ENCODE measurements around the gene ZNF160.

ZNF160 gene

GRCh38 chr19:53088091-53088490, 15.1 kb downstream of the ZNF160 start:
- peak; percentile 71 for DNase-seq (ENCODE audit: low read depth)
- no peak for TF ChIP-seq CTCF (conservative IDR thresholded peaks at IDR 0.05; ENCODE audit: low read depth, low read length)
- H3K4me3 ChIP-seq (ENCODE audit: low read depth, low read length) = no peak overlapping the region

GRCh38 chr19:53086949-53087348, 16.3 kb downstream of the ZNF160 start:
- H3K4me3 ChIP-seq (ENCODE audit: low read depth, low read length) = no peak overlapping the region
- TF ChIP-seq CTCF (conservative IDR thresholded peaks at IDR 0.05; ENCODE audit: low read depth, low read length) = no peak
- peak; percentile 95 for DNase-seq (ENCODE audit: low read depth)

DNA sequence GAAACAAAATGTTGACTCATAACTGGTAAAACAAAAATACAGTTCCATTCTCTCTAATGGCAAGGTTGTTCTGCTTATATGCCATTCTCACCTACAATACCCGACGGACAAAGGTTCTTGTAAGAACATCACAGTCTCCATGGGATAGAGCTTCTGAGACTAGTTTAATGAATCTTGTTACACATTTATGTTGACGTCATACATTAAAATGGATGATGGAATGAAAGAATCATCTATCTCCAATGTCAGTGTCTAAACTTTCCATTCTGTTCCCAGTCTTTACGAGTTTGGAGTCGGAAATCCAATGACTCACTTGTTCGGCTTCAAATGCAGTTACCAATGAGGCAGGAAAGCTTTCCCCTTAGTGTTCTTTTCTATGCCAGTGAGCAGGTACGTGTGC, 17.7 kb downstream of the ZNF160 start:
- no peak for TF ChIP-seq CTCF (conservative IDR thresholded peaks at IDR 0.05; ENCODE audit: low read depth, low read length)
- no peak overlapping the region for H3K4me3 ChIP-seq (ENCODE audit: low read depth, low read length)
- DNase-seq (ENCODE audit: low read depth) = no peak

DNA sequence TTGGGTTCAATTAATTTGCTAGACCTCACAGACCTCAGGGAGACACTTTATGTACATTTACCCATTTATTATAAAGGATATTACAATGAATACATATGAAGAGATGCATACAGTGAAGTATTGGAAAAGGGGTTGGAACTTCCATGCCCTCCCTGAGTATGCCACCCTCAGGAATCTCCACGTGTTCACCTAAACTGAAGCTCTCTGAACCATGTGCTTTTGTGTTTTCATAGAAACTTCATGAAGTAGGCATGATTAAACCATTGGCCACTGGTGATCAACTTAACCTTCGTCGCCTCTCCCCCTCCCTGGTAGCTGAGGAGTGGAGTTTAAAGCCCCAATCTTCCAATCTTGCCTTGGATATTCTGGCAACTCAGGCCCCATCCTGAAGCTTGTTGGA, 20.3 kb downstream of the ZNF160 start:
- DNase-seq (ENCODE audit: low read depth) = no peak
- no peak overlapping the region for H3K4me3 ChIP-seq (ENCODE audit: low read depth, low read length)
- TF ChIP-seq CTCF (conservative IDR thresholded peaks at IDR 0.05; ENCODE audit: low read depth, low read length) = no peak

DNA sequence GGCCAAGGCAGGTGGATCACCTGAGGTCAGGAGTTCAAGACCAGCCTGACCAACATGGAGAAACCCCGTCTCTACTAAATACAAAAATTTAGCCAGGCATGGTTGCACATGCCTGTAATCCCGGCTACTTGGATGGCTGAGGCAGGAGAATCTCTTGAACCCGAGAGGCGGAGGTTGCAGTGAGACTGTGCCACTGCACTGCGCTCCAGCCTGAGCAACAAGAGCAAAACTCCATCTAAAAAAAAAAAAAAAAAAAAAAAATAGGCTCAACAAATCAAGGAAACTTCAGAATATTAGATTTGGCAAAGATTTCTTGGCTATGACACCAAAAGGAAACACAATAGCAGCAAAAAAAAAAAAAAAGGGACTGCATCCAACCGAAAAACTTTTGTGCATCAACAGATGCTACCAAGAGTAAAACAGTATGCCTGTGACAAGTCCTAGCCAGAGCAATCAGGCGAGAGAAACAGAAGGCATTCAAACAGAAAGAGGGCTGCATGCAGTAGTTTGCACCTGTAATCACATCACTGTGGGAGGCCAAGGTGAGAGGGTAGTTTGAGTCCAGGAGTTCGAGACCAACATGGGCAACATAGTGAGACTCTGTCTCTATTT, 23.8 kb downstream of the ZNF160 start:
- DNase-seq (ENCODE audit: low read depth) = no peak
- TF ChIP-seq CTCF (conservative IDR thresholded peaks at IDR 0.05; ENCODE audit: low read depth, low read length) = no peak
- no peak overlapping the region for H3K4me3 ChIP-seq (ENCODE audit: low read depth, low read length)

GRCh38 chr19:53078668-53079067, 24.6 kb downstream of the ZNF160 start:
- no peak for DNase-seq (ENCODE audit: low read depth)
- no peak overlapping the region for H3K4me3 ChIP-seq (ENCODE audit: low read depth, low read length)
- no peak for TF ChIP-seq CTCF (conservative IDR thresholded peaks at IDR 0.05; ENCODE audit: low read depth, low read length)

GRCh38 chr19:53076984-53077383, 26.2 kb downstream of the ZNF160 start:
- peak; percentile 88 for DNase-seq (ENCODE audit: low read depth)
- no peak overlapping the region for H3K4me3 ChIP-seq (ENCODE audit: low read depth, low read length)
- TF ChIP-seq CTCF (conservative IDR thresholded peaks at IDR 0.05; ENCODE audit: low read depth, low read length) = peak; percentile 93

Measured in choroid plexus epithelial cell (primary cell).